SKM-1 treated with dmso at 0.1 percent for 144 hours (cell line): ENCODE measurements around the gene CTNNBL1.

ENCODE experiments used
- DNase-seq: peaks from one replicate; lab custom pipeline; 2025; ENCODE audit not compliant: unreplicated experiment; lab: John Stamatoyannopoulos, UW

CTNNBL1 gene

GRCh38 chr20:37808233-37809070 lies 114.6 kb downstream of the CTNNBL1 start:
- DNase-seq = peak; percentile 5

DNA sequence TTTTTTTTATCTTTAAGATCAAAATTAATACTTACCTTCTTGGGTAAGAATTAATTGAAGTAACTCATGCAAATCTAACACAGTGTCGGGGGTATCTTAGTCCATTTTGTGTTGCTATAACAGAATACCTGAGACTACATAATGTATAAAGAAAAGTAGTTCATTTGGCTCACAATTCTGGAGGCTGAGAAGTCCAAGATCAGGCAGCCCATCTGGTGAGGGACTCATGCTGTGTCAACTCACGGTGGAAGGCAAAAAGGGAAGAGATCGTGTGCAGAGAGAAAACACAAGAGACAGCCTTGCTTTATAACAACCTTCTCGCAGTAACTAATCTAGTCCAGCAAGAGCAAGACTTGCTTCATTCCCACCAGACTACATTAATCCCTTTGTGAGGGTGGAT lies 116.2 kb downstream of the CTNNBL1 start:
- DNase-seq = no peak

GRCh38 chr20:37816003-37816402 lies 122.2 kb downstream of the CTNNBL1 start:
- DNase-seq = no peak

DNA sequence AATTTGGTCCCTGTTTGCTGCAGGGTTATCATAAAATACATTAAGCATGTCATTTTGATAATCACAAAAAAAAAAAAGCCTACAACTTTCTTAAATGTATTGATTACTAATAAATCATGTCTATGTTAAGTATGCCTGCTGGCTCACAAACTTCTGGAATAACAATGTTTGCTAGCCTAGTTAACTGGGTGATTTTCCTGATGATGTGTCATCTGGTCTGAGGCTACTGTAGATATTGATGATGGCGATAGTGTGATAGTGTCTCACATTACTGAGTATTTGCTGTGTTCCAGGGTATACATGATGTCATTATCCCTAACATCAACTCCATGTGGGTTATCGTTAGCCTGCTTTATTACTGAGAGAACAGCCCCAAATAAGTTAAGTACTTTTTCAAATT lies 122.9 kb downstream of the CTNNBL1 start:
- no peak for DNase-seq

GRCh38 chr20:37821696-37822095 lies 127.9 kb downstream of the CTNNBL1 start:
- DNase-seq = no peak

- DNase-seq = no peak
These were observed 128.3 kb downstream of the CTNNBL1 start for GRCh38 chr20:37822141-37822601.

DNA sequence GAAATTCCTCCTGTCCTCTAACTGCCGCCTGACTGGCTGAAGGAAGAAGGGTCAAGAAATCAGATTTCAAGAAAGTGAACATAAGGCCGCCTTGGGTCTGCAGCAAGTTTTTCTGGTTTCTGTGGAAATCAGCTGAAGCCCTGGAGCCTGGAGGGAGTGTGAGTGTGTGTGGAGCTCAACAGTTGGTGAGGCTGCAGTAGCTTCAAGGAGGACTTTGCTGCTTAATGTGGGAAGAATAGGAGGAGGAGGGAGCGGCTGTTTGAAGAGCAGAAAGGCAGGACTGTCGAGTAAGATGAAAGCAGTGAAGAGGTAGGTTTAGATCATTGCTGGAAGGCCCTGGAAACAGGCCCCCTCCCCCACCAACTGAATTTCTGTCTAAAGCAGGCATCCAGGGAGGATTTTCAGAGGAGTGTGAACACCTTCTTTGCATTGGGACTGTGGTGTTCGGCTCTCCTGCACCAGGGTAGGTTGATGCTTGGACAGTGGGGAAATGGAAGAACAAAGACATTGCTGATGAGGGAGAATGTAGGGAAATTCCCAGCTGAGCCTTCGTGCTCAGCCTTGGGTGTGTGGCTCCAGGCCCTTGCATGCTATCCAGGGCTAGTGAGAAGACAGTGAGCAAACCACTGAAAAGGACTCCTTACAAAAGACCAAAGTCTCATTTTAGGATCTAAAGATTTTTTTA lies 129.6 kb downstream of the CTNNBL1 start:
- no peak for DNase-seq

DNA sequence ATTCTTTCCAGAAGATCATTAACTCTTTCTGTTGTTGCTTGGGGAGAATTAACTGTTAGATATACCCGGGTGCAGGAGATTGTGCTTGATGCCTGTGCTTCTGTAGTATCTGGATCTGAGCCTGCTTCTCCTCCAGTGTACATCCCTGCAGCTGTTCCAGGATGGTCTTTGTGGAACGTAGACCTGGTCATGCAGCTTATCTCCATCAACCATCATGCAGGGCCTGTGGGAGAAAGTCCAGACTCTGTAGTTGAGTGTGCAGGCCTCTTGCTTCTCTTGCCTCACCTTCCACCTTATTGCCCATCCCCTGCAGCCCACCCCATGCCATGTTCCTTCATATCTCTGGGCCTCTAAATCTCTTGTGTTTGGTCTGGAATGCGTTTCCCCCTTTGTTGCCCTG lies 133.8 kb downstream of the CTNNBL1 start:
- DNase-seq = no peak

DNA sequence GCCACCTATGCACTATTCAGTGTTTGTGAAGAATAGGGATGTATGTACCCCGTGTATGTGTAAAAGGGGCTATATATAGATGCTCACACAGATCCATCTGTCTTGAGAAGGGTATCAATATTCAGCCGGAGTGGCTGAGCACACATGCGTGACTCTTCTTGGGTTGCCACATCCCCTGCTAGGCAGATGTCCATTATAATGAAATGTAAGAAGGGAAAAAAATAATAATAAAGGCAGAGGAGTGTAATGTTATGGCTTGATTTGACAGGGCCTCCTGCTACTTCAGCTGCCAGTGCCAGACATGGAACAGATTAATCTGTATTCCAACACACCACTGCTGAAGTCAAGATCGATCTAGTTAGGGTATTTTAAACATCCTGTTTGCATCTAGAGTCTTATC lies 134.9 kb downstream of the CTNNBL1 start:
- no peak for DNase-seq

- DNase-seq = no peak
These were observed 135.3 kb downstream of the CTNNBL1 start for GRCh38 chr20:37829128-37829527.

DNA sequence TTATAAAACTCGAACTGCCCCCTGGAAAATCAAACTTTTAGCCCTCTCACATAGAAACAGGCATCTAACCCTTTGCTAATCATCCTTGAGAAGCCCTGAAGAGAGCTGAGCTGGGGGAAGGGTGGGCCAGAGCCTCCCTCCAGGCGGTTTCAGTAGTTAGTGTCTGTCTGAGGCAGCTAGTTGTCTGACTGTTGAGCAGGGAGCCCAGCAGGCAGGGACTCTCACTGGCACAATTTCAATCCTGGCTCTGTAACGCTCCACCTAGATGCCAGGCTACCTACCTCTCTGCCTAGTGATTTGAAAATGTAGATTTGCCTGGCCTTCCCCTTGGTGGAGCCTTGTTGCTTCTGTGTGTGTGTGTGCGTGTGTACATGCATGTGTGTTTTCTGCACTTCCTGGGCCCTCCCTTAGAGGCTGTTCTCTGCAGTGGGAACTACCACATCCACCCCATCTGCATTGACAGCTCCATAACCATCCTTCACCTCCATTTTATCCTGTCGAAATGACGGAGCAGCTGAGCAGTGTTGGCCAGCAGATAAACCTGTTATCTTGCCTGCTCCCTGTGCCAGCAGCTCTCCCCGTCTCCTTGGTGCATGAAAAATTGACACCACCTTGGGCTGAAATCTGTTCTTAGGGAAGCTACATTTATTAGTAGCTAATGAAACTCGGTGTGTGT lies 139.5 kb downstream of the CTNNBL1 start:
- no peak for DNase-seq

DNA sequence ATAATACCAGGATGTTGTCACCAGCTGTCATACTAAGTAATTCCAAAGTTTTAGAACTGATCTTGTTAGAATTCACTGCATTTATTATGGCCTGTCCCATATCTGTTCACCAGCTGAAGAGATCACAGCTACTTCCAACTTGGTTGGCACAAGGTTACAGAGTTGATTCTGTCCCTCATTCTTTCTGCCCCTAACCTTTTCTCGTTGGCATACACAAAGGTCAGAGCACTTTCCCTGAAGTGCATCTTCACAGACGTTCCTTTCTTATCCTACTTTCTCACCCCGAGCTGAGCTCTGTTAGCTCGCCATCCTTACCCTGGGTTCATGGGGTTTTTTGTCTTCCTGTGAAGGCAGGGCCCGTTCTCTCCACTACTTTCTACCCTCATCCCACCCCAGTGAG lies 143.1 kb downstream of the CTNNBL1 start:
- DNase-seq = no peak

DNA sequence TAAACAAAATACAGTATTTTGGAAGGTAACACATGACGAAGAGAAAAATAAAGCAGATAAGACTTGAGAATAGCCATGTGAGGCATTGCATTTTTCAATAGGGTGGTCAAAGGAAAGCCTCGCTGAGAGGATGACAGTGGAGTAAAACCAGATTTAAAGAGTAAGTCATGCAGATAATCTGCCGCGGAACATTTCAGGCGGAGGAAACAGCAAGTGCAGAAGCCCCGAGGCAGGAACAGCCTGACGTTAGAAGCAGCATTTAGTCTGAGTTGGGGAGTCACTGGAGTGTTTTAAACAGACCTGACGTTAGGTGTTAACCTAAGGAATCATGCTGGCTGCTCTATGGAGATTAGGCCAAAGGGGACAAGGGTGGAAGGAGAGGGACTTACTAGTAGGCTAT lies 144.1 kb downstream of the CTNNBL1 start:
- DNase-seq = no peak

DNA sequence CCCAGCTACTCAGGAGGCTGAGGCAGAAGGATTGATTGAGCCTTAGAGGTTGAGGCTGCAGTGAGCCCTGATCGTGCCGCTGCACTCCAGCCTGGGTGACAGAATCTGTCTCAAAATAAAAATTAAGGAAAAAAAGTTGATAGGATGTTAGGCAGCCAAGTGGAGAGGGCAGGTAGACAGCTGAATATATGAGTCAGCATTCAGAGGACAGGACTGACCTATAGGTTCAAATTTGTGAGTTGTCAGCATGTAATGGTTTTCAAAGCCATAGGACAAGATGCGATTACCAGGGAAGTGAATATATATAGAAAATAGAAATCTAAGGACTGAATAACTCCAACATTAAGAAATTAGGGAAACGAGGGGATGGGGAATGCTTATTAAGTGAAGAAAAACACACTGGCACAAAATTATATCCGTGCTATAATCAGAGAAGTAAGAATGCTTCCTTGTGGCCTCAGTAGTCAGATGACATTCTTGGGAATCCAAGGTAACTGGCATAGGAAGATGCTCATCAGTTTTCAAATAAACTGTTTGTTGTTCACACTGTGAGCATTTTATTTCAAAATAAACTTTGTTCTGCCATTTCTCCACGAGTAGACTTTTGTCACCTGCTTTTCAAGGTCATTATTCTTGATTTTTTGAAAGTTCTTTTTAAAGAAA lies 145.1 kb downstream of the CTNNBL1 start:
- no peak for DNase-seq

- no peak for DNase-seq
These were observed 145.6 kb downstream of the CTNNBL1 start for GRCh38 chr20:37839432-37839827.

GRCh38 chr20:37839955-37840354 lies 146.1 kb downstream of the CTNNBL1 start:
- no peak for DNase-seq

GRCh38 chr20:37841389-37841788 lies 147.6 kb downstream of the CTNNBL1 start:
- DNase-seq = no peak

- no peak for DNase-seq
These were observed 148.1 kb downstream of the CTNNBL1 start for GRCh38 chr20:37841971-37842370.

DNA sequence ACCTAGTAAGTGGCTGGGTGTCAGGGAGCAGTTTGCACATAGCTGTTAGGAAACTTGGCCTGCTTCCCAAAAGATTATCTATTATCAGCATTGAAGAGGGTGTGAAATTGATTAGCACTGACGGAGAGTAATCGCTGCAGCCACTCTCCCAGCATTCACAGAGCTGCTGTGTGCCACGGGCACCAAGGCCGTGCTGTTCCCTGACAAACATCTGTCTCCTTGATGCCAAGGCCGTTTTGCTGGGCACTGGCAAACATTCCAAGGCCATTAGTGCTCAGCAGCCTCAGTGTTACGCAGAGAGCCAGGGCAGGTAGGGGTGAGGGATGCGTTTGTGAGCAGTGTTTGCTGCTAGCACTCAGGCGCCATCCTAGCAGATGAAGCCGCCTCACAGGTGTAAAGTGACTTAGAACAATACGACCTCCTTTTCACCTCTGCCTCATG lies 151.4 kb downstream of the CTNNBL1 start:
- DNase-seq = no peak

- DNase-seq = no peak
These were observed 152.0 kb downstream of the CTNNBL1 start for GRCh38 chr20:37845878-37846277.

- no peak for DNase-seq
These were observed 152.7 kb downstream of the CTNNBL1 start for GRCh38 chr20:37846573-37846972.
